GM18498 (cell line): ENCODE results near the gene BMP5.
A peak's percentile ranks its signal among the peaks of the same experiment; 100 is the strongest.

Experiments used
- ATAC-seq: cut with Tn5 transposase; IDR thresholded peaks from one replicate; pipeline ENCODE4 v1.9.1; 2021; ENCODE audit warnings: mild to moderate bottlenecking, moderate library complexity; ENCODE audit not compliant: unreplicated experiment

Gene BMP5

GRCh38 chr6:55818482-55818881 lies 56.9 kb downstream of the BMP5 start:
- ATAC-seq = no peak

GRCh38 chr6:55812509-55812908 lies 62.9 kb downstream of the BMP5 start:
- peak; percentile 55 for ATAC-seq

- ATAC-seq = no peak
These were observed 64.3 kb downstream of the BMP5 start for GRCh38 chr6:55811074-55811473.

- ATAC-seq = no peak
These were observed 73.1 kb downstream of the BMP5 start for GRCh38 chr6:55802259-55802658.

DNA sequence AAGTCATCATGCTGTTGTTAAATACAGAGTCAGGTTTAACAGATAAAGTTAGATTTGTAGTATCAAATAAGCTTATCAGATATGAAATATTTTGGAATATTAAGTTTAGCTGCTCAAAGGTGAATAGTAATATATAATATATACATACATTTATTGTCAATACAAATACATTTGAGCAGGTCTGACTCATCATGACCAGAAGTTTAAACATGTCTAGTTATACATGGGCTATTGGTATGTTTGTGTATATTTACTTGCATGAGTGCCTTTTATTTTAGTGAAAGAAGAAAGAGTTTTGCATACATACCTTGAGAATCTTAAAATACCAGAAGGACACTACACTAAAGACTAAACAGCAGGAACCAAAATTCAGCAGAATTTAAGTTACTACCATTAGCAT lies 76.8 kb downstream of the BMP5 start:
- no peak for ATAC-seq

- ATAC-seq = no peak
These were observed 81.1 kb downstream of the BMP5 start for GRCh38 chr6:55794136-55794812.

GRCh38 chr6:55785273-55785672 lies 90.1 kb downstream of the BMP5 start:
- ATAC-seq = no peak

- no peak for ATAC-seq
These were observed 93.1 kb downstream of the BMP5 start for GRCh38 chr6:55782275-55782674.

DNA sequence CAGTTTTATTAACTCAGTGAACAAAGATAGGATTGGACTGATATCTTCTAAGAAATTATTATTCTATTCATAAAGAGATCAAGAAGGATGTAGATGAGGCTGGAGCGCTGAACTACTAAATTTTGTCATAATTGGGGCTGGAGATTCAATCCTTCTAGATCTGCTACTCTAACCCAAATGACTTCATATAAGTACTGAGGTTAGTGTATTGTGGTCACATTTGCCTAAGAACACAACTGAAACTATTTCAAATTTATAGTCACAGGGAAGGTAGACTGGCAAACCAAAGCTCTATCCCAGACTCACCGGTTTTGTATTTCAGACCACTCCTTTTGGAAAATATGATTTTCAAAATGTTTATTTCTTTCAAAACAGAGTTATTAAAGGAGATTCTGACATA lies 96.7 kb downstream of the BMP5 start:
- ATAC-seq = no peak

DNA sequence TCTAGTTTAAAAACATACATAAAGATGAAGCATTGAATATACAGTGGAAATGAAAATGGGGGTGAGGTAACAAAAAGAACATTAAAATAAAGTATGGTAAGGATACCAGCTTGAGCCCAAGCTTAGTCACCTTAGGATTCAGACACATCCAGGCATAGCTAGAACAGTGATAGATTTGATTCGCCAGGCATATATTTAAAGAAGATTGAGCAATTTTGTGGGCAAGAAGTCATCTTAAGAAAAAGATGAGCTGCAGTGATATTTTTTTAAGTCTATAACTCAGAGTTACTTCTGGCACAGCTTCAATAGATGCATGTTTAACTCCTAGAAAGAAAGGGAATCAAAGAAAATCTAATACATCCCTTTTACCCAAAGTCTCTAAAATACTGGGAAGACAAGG lies 97.9 kb downstream of the BMP5 start:
- no peak for ATAC-seq

DNA sequence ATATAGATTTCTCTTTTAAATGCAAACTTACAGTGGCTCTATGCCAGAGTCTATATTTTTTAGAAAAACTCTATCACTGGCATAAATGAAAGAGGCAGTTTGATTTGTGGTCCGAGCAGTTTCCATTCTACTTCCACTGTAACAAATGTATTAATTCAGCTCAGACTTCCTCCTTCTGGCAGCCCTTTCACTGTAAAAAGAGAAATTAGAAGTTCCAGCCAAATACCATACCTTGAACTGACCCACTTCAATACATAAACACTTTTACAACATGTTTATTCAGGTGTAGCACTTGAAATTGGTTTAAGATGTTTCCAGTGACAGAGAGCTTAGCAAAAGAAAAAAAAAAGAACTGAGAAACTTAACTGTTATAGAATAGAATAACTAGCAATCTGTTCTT lies 99.3 kb downstream of the BMP5 start:
- no peak for ATAC-seq

- ATAC-seq = no peak
These were observed 100.4 kb downstream of the BMP5 start for GRCh38 chr6:55775029-55775318.

DNA sequence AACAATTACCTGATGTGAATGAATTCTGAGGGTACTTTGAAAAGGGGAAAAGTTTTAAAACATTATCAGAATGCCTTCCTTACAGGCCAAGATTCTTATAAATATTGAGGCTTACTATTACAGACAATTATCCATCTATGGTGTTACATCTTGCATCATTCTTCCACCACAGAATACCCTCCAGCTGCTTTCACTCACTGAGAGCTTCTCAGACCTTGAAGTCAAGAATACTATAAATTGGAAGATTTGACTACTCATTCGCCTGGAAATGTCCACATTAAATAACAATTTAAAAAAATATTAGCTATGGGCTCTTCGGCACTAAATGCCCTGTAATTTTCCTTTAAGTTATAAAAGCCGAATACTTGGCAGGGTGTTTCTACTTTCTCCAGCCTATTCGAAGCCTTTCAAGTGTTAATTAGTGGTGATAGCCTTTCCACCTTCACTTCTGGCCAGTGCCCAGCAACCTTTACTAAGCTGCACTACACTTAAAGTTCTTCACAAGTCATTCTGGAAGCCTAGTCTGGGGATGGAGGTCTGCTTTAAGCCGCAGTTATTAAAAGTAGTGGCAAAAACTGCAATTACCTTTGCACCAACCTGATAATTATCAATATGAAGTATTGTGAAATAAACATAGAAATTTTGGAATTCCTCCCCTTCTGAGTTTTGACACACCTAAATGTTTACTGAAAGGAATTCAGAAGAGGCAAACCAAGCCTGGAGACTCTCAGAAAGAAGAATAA lies 100.9 kb downstream of the BMP5 start:
- ATAC-seq = no peak

- ATAC-seq = no peak
These were observed 101.7 kb downstream of the BMP5 start for GRCh38 chr6:55773620-55774216.

GRCh38 chr6:55772730-55773129 lies 102.7 kb downstream of the BMP5 start:
- ATAC-seq = no peak

GRCh38 chr6:55759536-55759935 lies 115.9 kb downstream of the BMP5 start:
- no peak for ATAC-seq

GRCh38 chr6:55758156-55758937 lies 117.0 kb downstream of the BMP5 start:
- no peak for ATAC-seq

- no peak for ATAC-seq
These were observed 118.8 kb downstream of the BMP5 start for GRCh38 chr6:55756531-55757031.

- ATAC-seq = no peak
These were observed 126.5 kb downstream of the BMP5 start for GRCh38 chr6:55748880-55749279.

- ATAC-seq = no peak
These were observed 128.9 kb downstream of the BMP5 start for GRCh38 chr6:55746473-55746872.

- ATAC-seq = no peak
These were observed 141.1 kb downstream of the BMP5 start for GRCh38 chr6:55734256-55734655.
